ENCODE data around the gene CHST2. TPM values are rescaled to one million over a fixed set of nuclear protein-coding genes. Genes with fewer than 3 reads are reported as not detected.

Gene CHST2
- total RNA-seq, 3 donors from 2014 or later, result 1.1 to 3.2 (median 1.5) TPM

- intact Hi-C loops (cut with DNase I, micrococcal nuclease), result no loop called here
- H3K36me3 ChIP-seq (ENCODE audit: low read depth), result no peaks in the 10 kb centered on the region
- no peak for DNase-seq
- H3K9me3 ChIP-seq, result peaks cover 14% of the 10 kb centered on the region
- TF ChIP-seq, protein P1, sequence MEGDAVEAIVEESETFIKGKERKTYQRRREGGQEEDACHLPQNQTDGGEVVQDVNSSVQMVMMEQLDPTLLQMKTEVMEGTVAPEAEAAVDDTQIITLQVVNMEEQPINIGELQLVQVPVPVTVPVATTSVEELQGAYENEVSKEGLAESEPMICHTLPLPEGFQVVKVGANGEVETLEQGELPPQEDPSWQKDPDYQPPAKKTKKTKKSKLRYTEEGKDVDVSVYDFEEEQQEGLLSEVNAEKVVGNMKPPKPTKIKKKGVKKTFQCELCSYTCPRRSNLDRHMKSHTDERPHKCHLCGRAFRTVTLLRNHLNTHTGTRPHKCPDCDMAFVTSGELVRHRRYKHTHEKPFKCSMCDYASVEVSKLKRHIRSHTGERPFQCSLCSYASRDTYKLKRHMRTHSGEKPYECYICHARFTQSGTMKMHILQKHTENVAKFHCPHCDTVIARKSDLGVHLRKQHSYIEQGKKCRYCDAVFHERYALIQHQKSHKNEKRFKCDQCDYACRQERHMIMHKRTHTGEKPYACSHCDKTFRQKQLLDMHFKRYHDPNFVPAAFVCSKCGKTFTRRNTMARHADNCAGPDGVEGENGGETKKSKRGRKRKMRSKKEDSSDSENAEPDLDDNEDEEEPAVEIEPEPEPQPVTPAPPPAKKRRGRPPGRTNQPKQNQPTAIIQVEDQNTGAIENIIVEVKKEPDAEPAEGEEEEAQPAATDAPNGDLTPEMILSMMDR (IDR thresholded peaks at IDR 0.05), result no peak
- ATAC-seq, result no peak
- H3K4me3 ChIP-seq, result no peak overlapping the region
- H3K4me1 ChIP-seq (ENCODE audit: low read depth), result no peaks in the 10 kb centered on the region
Measured at GRCh38 chr3:143100451-143100850, 19.1 kb upstream of the CHST2 start.

- DNase-seq (no peak), ATAC-seq (no peak)
- Histone ChIP-seq H3K36me3 (ENCODE audit: low read depth) (no peaks in the 10 kb centered on the region), H3K4me1 (ENCODE audit: low read depth) (no peaks in the 10 kb centered on the region), H3K9me3 (peaks cover 23% of the 10 kb centered on the region), H3K4me3 (no peak overlapping the region)
- TF ChIP-seq, protein P1 (IDR thresholded peaks at IDR 0.05), result no peak
- intact Hi-C loops (cut with DNase I, micrococcal nuclease), result no loop called here
Measured at GRCh38 chr3:143101792-143102381, 17.7 kb upstream of the CHST2 start.

- ATAC-seq (no peak), DNase-seq (no peak)
- H3K4me1 ChIP-seq (ENCODE audit: low read depth), result no peaks in the 10 kb centered on the region
- H3K36me3 ChIP-seq (ENCODE audit: low read depth), result no peaks in the 10 kb centered on the region
- TF ChIP-seq, protein P1 (IDR thresholded peaks at IDR 0.05), result no peak
- H3K9me3 ChIP-seq, result peaks cover 23% of the 10 kb centered on the region
- H3K4me3 ChIP-seq, result no peak overlapping the region
- intact Hi-C loops (cut with DNase I, micrococcal nuclease), result no loop called here
Measured at GRCh38 chr3:143103652-143104051, 15.9 kb upstream of the CHST2 start.

GRCh38 chr3:143105170-143105569, 14.4 kb upstream of the CHST2 start:
- TF ChIP-seq, protein P1 (IDR thresholded peaks at IDR 0.05), result no peak
- ATAC-seq (no peak), DNase-seq (no peak)
- Histone ChIP-seq H3K36me3 (ENCODE audit: low read depth) (no peaks in the 10 kb centered on the region), H3K4me1 (ENCODE audit: low read depth) (no peaks in the 10 kb centered on the region), H3K9me3 (peaks cover 23% of the 10 kb centered on the region), H3K4me3 (no peak overlapping the region)
- intact Hi-C loops (cut with DNase I, micrococcal nuclease), result no loop called here

- ATAC-seq (no peak), DNase-seq (no peak)
- Histone ChIP-seq H3K4me1 (ENCODE audit: low read depth) (no peaks in the 10 kb centered on the region), H3K36me3 (ENCODE audit: low read depth) (no peaks in the 10 kb centered on the region), H3K9me3 (peaks cover 15% of the 10 kb centered on the region), H3K4me3 (no peak overlapping the region)
- TF ChIP-seq, protein P1 (IDR thresholded peaks at IDR 0.05), result no peak
- intact Hi-C loops (cut with DNase I, micrococcal nuclease), result no loop called here
Measured at GRCh38 chr3:143109861-143110260, 9.7 kb upstream of the CHST2 start.

DNA sequence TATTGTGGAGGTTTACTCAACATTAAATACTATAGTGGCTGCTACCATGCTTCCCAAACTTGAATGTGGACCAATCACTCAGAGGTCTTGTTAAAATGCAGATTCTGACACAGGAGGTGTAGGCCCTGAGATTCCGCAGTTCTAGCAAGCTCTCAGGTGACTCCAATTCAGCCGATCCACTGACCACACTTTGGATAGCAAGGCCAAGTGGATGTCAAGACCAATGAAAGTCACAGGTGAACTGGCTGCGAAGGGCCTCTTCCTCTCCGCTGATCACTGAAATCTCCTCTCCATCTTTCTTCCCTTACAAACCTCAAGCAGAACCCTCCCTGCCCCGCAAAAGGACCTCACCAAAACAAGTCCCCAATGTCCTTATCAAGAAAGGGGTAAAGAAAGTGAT, 9.2 kb upstream of the CHST2 start:
- TF ChIP-seq, protein P1 (IDR thresholded peaks at IDR 0.05), result no peak
- no peak overlapping the region for H3K4me3 ChIP-seq
- no peaks in the 10 kb centered on the region for H3K36me3 ChIP-seq (ENCODE audit: low read depth)
- DNase-seq (no peak), ATAC-seq (no peak)
- H3K9me3 ChIP-seq, result peaks cover 10% of the 10 kb centered on the region
- intact Hi-C loops (cut with DNase I, micrococcal nuclease), result no loop called here
- H3K4me1 ChIP-seq (ENCODE audit: low read depth), result no peaks in the 10 kb centered on the region
